ENCODE results near the gene SEZ6L2.

SEZ6L2 gene

DNA sequence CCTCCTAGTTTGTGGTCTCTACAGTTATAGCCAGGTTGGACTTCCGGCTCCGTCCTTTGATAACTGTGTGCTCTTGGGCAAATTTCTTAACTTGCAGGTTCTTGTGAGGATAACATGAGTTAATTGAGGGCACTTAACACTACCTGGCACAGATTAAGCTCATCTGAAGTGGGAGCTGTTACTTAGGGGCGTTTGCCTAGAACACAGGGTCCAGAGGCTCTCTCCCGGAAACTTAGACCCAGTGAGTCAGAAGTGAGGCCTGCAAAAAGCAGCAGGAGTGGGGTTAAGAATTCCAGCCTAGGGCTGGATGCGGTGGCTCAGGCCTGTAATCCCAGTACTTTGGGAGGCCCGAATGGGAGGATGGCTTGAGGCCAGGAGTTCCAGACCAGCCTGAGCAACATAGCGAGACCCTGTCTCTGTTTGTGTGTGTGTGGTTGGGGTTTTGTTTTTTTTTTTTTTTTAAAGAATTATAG, 77.7 kb downstream of the SEZ6L2 start:
- CTCF ChIA-PET, result interaction anchor here (2.4 to 7.2 kb wide), 3 partner anchors 14 to 121 kb away, joined by 12 to 46 read pairs (median 24); no protein-coding TSS in a partner anchor
- peak overlapping the region in 4 of 7 experiments; percentile 77 to 89 (median 84) for H3K4me3 ChIP-seq (ENCODE audit: control insufficient read depth in 1 of 7, extremely low read depth in 1 of 7, insufficient read depth in 4 of 7, low read depth in 2 of 7, low read length in 6 of 7)

More for the DNA sequence above, 77.7 kb downstream of the SEZ6L2 start:
- POLR2A ChIA-PET, result no interaction called here
- H3K27ac ChIP-seq (ENCODE audit: insufficient read depth in 1 of 2, low read depth in 1 of 2, low read length in 2 of 2, poor library complexity in 1 of 2, severe bottlenecking in 2 of 2), result peak overlapping the region in 1 of 2 experiments; percentile 79
- no peaks in the 10 kb centered on the region for H3K27me3 ChIP-seq (replicated peaks in 2 of 5; ENCODE audit: control insufficient read depth in 4 of 5, insufficient read depth in 5 of 5, low read length in 4 of 5)
- no peaks in the 10 kb centered on the region for H3K9me3 ChIP-seq (ENCODE audit: control extremely low read depth in 1 of 5, control insufficient read depth in 4 of 5, insufficient read depth in 2 of 5, low read depth in 1 of 5, low read length in 4 of 5)
- peaks cover 0 to 22% (median 12%) of the 10 kb centered on the region in 4 experiments for H3K36me3 ChIP-seq (ENCODE audit: control insufficient read depth in 4 of 4, insufficient read depth in 4 of 4, low read length in 3 of 4)
- DNase-seq, result peak in 1 of 3 donors; percentile 15
- WGBS (ENCODE audit: insufficient coverage), result 68% methylated on average over 4 of the region's 7 CpGs
- H3K4me1 ChIP-seq (ENCODE audit: control extremely low read depth in 1 of 4, control insufficient read depth in 4 of 4, insufficient read depth in 4 of 4, low read length in 3 of 4), result peaks cover 17 to 75% (median 63%) of the 10 kb centered on the region in 4 experiments
